Lower leg skin (tissue), 3 donors: ENCODE measurements around the gene B3GALT4.

ENCODE experiments used
- CTCF ChIP-seq, 3 donors: fragments of 450-650 bp; IDR thresholded peaks; one replicate each; pipeline ENCODE4 v1.5.1; 2016; ENCODE audit warnings: antibody characterized with exemption in 3 of 3, mild to moderate bottlenecking in 3 of 3, moderate library complexity in 2 of 3
- POLR2A ChIP-seq, 2 donors: fragments of 450-650 bp; IDR thresholded peaks; one replicate each; pipeline ENCODE4 v1.6.1; 2016 to 2017; ENCODE audit warnings: antibody characterized with exemption in 2 of 2, mild to moderate bottlenecking in 1 of 2, moderate library complexity in 1 of 2

GRCh38 chr6:33236328-33236727 is 40.6 kb upstream of the B3GALT4 start:
- no peak for TF ChIP-seq POLR2A (IDR thresholded peaks at IDR 0.05)
- no peak for TF ChIP-seq CTCF (IDR thresholded peaks at IDR 0.05)
